GM10266 (cell line): ENCODE measurements around the gene TEX55.
"Not testable (repeated sequence)": the region's sequence is repeated elsewhere in the genome, so short reads cannot be mapped to it uniquely, and the experiment has no call there.

Experiments used
- DNase-seq: peaks from one replicate; pipeline ENCODE4 v3.0.0; 2012; ENCODE audit errors: extremely low spot score
- TF ChIP-seq, protein P1 (sequence below): IDR thresholded peaks from 2 replicates; pipeline ENCODE4 v1.5.1; 2012; ENCODE audit warnings: mild to moderate bottlenecking, low read depth; ENCODE audit not compliant: control insufficient read depth, insufficient read depth; ENCODE audit errors: missing control alignments

Gene TEX55

DNA sequence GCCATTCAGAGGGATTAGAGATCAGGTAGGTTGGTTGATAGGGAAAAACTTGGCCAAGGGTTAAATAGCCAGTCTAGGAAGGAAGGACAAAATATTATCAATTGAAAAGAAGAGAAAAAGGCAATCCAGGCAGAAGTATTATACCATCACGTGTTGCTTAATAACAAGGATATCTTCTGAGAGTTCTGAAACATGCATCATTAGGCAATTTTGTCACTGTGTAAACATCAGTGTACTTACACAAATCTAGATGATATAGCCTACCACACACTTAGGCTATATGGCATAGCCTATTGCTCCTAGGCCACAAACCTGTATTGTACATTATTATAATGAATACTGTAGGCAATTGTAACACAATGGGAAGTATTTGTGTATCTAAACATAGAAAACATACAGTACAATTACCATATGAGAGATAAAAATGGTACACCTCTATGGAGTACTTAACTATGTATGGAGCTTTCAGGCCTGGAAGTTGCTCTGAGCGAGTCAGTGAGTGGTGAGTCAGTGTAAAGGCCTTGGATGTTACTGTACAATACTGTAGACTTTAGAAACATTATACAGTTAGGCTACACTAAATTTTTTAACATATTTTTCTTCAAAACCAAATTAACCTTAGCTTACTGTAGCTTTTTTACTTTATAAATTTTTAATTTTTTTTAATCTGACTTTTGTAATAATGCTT is 2.7 kb downstream of the TEX55 start:
- DNase-seq, result no peak
- TF ChIP-seq, protein P1, sequence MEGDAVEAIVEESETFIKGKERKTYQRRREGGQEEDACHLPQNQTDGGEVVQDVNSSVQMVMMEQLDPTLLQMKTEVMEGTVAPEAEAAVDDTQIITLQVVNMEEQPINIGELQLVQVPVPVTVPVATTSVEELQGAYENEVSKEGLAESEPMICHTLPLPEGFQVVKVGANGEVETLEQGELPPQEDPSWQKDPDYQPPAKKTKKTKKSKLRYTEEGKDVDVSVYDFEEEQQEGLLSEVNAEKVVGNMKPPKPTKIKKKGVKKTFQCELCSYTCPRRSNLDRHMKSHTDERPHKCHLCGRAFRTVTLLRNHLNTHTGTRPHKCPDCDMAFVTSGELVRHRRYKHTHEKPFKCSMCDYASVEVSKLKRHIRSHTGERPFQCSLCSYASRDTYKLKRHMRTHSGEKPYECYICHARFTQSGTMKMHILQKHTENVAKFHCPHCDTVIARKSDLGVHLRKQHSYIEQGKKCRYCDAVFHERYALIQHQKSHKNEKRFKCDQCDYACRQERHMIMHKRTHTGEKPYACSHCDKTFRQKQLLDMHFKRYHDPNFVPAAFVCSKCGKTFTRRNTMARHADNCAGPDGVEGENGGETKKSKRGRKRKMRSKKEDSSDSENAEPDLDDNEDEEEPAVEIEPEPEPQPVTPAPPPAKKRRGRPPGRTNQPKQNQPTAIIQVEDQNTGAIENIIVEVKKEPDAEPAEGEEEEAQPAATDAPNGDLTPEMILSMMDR, result no peak

DNA sequence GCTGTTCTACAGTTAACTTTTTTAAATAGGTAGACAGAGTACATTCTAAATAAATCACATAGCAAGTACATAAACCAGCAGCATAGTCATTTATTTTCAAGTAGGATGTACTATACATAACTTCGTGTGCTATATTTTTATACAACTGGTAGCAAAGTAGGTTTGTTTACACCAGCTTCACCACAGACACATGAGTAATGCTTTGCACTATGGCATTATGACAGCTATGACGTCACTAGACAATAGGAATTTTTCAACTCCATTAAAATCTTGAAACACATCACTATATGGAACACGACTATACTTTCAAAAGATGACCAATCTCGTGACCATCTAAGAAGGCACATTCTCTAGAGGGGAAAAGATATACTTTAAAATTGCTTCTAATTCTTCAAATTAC is 3.5 kb downstream of the TEX55 start:
- TF ChIP-seq, protein P1, result no peak
- no peak for DNase-seq

DNA sequence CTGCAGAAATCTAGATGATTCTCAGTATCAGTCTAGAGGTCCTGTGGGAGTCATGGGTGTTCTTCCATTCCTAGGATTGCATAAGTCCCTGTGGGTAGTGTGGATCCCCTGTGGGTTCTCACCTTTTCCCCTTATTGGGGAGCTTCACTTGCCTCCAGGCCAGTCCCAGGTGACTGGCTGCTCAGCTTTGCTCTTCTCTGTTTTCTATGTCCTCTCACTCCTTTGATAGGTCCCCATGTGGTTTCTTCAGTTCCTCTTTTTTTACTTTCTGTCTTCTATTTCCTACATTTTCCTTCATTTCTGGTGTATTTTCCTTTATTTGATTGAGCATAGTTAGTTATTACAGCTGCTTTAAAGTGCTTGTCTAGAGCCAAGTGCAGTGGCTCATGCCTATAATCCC is 10.9 kb downstream of the TEX55 start:
- TF ChIP-seq, protein P1, result no peak
- DNase-seq, result no peak

DNA sequence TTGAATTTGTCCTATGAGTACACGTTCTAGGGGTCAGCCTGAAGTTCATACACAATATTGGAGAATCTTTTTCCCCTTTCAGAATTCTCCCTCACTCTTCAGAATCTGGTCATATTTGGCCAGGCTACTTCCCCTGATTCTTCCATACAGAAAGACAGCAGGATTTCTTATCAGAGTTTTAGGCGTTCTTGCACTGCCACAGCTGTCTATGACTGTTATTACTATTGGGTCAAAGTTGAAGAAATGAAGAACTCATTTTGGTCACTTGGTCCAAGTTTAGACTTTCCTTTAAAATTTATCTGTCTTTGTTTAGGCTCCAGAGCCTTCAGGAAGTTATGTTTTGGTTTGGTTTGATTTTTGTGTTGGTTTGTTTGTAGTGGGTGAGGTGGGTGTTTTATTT is 12.0 kb downstream of the TEX55 start:
- TF ChIP-seq, protein P1, result no peak
- DNase-seq, result no peak

DNA sequence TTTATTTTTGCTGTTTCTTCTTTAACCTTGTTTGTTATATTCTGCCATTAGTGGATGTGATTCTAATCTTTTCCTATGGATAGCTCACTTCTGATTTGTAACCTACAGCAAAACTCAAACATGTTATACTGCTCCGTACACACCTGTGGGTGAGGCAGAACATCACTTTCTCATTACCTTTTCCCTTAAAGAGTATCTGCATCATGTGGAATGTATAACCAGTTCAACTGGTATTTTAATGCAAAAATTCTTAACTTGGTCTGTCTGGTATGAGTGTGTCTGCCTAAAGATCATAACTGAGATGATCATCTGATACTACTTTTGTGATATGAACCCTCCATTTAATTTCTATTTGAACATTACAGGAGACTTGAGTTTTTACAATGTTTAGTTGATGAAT is 14.4 kb downstream of the TEX55 start:
- TF ChIP-seq, protein P1, result no peak
- no peak for DNase-seq

DNA sequence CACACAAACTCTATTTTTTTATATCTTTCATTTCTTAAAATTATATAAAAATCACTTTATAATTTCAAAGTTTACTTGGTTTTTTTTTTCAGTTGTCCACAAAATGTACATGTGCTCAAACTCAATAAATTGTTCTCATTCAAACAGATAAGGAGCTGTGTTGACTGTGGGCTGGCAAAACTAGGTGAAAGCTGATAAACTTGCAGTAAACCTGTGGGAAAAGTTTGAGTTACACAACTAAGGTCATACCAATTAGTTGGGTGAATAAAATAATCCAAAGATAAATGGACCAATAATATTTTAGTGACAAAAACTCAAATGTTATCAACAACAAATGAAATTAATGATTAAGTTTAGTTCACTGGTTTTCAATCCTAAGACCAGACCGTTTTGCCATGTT is 14.8 kb downstream of the TEX55 start:
- TF ChIP-seq, protein P1, result no peak
- no peak for DNase-seq

DNA sequence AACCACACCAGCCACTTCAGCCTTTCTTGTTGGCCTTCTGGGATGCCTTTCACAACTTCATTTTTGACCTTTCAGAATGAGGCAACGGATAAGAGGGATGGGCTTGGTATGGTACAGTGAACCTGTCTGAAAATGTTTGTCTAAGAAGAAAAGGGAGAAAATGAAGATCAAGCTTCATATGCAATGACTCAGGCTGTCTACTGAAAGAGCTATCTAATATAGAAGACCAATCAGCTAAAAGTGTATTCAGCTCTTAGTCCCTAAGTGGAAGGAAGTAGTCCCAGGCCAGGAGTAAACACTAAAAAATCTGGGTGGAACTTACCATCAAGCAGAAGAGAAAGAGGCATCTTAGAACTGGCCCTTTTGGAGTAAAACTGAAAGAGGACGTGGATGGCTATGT is 15.3 kb downstream of the TEX55 start:
- DNase-seq, result no peak

DNA sequence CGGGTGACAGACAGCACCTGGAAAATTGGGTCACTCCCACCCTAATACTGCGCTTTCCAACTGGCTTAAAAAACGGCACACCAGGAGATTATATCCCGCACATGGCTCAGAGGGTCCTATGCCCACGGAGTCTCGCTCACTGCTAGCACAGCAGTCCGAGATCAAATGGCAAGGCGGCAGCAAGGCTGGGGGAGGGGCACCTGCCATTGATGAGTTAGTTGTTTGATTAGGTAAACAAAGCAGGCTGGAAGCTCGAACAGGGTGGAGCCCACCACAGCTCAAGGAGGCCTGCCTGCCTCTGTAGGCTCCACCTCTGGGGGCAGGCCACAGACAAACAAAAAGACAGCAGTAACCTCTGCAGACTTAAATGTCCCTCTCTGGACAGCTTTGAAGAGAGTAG is 18.8 kb downstream of the TEX55 start:
- not testable (repeated sequence) for DNase-seq

More for the DNA sequence above, 15.3 kb downstream of the TEX55 start:
- TF ChIP-seq, protein P1, result no peak
